22Rv1 (cell line): ENCODE measurements around the gene DGKG.

ENCODE experiments used
- CTCF ChIP-seq: fragments of 450-650 bp; IDR thresholded peaks from 2 replicates; pipeline ENCODE4 v1.5.1; 2017; ENCODE audit warnings: mild to moderate bottlenecking
- ZFX ChIP-seq: fragments of 450-650 bp; IDR thresholded peaks from 2 replicates; pipeline ENCODE4 v1.6.1; 2017; ENCODE audit warnings: antibody characterized with exemption, borderline replicate concordance

- TF ChIP-seq CTCF, result no peak
- no peak for TF ChIP-seq ZFX
Measured at GRCh38 chr3:186180151-186180550, 181.9 kb downstream of the DGKG start.
